GM15510 (cell line): Measurements from ENCODE around the gene MRPS21.

ENCODE experiments used
- POLR2A ChIP-seq: IDR thresholded peaks from 3 replicates; pipeline ENCODE4 v1.6.1; 2011; ENCODE audit warnings: borderline replicate concordance; ENCODE audit not compliant: insufficient read length; ENCODE audit errors: extremely low read depth

The MRPS21 gene

GRCh38 chr1:150309758-150310508, 16.3 kb downstream of the MRPS21 start:
- no peak for TF ChIP-seq POLR2A

GRCh38 chr1:150311762-150312161, 18.1 kb downstream of the MRPS21 start:
- no peak for TF ChIP-seq POLR2A

GRCh38 chr1:150320667-150320978, 27.0 kb downstream of the MRPS21 start:
- TF ChIP-seq POLR2A, result no peak

- no peak for TF ChIP-seq POLR2A
Measured at GRCh38 chr1:150321826-150322166, 28.1 kb downstream of the MRPS21 start.

- TF ChIP-seq POLR2A, result no peak
Measured at GRCh38 chr1:150322310-150322709, 28.6 kb downstream of the MRPS21 start.

GRCh38 chr1:150332651-150333290, 39.1 kb downstream of the MRPS21 start:
- TF ChIP-seq POLR2A, result no peak

GRCh38 chr1:150346316-150346715, 52.7 kb downstream of the MRPS21 start:
- TF ChIP-seq POLR2A, result no peak

GRCh38 chr1:150352866-150353265, 59.2 kb downstream of the MRPS21 start:
- TF ChIP-seq POLR2A, result no peak
